GM19099 (cell line): ENCODE measurements around the gene PRKG1.

Experiments
- POLR2A ChIP-seq: IDR thresholded peaks from 3 replicates; pipeline ENCODE4 v1.6.1; 2011; ENCODE audit warnings: low read depth; ENCODE audit not compliant: insufficient read length; ENCODE audit errors: extremely low read depth

The PRKG1 gene

DNA sequence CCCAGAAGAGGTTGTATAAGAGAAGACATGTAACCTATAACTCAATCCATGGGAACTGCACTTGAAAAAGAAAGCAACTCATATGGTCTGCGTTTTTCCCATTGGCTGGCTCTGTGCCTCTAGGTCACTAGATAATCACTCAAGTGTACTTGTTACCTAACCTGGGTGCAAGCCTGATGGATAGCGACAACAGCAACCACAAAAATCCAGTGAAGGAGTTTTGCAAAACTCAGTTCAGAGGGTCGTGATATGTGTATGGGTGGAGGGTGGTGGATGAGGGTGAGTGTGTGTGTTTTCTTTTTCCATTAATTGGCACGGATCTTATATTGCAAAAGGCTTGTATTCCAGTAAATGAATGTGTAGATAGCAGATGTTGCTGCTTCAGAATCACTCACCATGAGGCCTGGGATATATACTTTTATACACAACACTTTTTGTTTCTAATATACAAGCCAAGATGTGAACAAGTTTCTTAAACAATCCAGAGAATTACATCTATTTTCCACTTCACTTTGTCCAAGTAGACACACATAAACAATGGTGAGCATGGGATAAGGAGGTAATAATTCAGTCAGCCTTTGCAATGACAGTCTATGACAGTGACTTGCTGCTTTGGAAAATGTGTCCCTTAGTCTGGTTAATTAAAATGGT lies 952.9 kb downstream of the PRKG1 start:
- TF ChIP-seq POLR2A = no peak

GRCh38 chr10:52028523-52028858 lies 954.2 kb downstream of the PRKG1 start:
- no peak for TF ChIP-seq POLR2A

- TF ChIP-seq POLR2A = no peak
Measured at GRCh38 chr10:52029628-52030027, 955.3 kb downstream of the PRKG1 start.

GRCh38 chr10:52030051-52030790 lies 955.9 kb downstream of the PRKG1 start:
- no peak for TF ChIP-seq POLR2A

DNA sequence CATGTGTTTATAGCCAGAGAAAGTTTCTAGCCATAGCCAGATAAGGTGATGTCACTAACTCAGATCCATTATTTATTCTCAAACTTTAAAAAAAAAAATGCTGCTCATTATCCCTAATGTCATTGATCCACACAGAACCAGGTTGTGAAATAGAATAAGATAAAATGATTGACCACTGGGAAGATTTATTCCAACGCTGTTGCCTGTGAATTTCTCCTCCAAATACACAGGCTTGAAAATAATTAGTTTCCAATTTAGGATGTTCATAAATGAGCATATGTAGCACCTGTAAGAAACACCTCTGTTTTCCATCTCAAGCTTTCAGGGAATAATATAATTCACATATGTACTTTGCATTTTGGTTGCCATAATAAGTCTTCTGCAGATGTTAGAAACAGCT lies 956.7 kb downstream of the PRKG1 start:
- no peak for TF ChIP-seq POLR2A

- TF ChIP-seq POLR2A = no peak
Measured at GRCh38 chr10:52031771-52032170, 957.5 kb downstream of the PRKG1 start.

- TF ChIP-seq POLR2A = no peak
Measured at GRCh38 chr10:52032681-52033629, 958.7 kb downstream of the PRKG1 start.

DNA sequence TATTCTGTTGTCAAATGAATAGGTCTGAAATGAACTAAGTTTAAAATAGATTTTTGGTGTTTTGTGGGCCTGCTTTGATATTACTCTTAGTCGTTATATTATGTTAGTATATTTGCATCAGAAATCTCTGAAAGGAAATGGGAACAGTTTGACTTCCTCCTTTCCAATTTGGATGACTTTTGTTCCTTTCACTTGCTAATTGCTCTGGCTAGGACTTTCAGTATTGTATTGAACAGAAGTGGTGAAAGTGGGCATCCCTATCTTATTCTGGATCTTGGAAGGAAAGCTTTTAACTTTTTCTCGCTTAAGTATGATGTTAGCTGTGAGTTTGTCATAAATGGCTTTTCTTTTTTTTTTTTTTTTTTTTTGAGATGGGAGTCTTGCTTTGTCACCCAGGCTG lies 966.2 kb downstream of the PRKG1 start:
- no peak for TF ChIP-seq POLR2A

DNA sequence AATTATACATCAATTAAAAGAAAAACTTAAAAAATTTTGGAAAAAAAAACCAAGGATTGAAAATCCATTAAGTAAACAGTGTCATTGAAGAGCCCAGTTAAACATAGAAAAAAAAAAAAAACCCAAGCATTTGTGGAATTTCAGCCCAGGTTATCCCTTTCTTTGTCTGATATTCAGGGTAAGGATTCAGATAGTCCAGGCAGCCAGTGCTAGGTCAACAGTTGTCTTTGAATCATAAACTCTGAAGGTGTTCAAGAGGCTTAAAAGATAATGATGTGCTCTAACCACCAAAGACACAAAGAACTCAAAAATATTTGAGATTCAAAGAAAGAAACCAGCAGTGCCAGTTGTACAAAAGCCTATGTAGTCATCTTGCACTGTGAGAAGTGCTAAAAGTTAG lies 969.5 kb downstream of the PRKG1 start:
- TF ChIP-seq POLR2A = no peak

DNA sequence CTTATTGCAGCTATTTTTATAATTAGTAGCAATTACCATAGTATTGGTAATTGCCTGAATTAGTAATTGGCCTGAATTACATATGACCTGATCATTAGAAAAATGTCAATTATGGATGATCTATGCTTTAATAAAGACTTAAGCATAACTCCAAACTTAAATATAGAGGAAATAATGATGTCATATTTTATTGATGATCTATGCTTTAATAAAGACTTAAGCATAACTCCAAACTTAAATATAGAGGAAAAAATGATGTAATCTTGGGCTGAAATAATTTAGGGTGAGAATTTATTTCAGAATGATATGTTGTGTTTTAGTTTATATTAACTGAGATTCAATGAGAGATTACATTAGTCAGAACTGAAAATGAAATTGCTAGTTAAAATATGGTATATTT lies 973.8 kb downstream of the PRKG1 start:
- no peak for TF ChIP-seq POLR2A

DNA sequence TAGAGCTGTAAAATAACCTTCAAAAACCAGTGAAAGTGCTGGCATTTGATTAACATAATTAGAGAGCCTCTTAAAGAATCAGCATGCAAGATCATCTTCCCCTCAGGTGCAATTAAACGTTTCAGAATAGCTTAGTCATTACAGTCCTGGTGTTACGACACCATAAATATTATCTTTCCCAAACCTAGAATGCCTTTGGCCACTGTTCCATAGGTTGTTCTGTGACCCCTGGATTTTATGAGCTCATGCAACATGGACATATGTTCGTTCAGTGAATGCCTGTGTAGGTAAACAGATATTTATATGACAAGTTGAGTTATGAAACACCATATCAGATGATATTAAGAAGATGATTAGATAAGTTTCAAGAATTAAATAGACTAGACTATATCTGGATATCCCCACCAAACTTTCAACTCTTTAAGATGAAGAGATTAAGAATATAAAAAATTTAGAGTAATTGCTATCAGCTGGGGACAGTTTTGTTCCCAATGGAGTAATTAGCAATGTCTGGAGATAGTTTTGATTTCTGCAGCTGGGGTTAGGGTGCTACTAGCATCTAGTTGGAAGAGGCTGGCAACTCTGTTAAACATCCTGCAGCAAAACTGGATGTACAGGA lies 976.3 kb downstream of the PRKG1 start:
- TF ChIP-seq POLR2A = no peak

- TF ChIP-seq POLR2A = no peak
Measured at GRCh38 chr10:52053497-52053896, 979.2 kb downstream of the PRKG1 start.

- no peak for TF ChIP-seq POLR2A
Measured at GRCh38 chr10:52056291-52056690, 982.0 kb downstream of the PRKG1 start.

DNA sequence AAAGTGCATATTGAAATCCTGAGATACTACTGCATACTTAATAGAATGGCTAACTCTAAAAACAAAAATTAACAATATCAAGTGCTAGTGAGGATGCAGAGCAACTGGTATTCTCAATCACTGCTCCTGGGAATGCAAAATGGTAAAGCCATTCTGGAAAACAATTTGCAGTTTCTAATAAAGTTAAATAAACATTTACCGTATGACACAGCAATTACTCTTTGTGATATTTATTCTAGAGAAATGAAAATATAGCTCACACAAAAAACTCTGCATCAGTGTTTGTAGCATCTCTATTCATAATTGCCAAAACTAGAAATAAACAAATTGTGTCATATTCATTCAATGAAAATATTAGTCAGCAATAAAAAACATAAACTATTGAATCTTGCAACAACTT lies 984.8 kb downstream of the PRKG1 start:
- TF ChIP-seq POLR2A = no peak

DNA sequence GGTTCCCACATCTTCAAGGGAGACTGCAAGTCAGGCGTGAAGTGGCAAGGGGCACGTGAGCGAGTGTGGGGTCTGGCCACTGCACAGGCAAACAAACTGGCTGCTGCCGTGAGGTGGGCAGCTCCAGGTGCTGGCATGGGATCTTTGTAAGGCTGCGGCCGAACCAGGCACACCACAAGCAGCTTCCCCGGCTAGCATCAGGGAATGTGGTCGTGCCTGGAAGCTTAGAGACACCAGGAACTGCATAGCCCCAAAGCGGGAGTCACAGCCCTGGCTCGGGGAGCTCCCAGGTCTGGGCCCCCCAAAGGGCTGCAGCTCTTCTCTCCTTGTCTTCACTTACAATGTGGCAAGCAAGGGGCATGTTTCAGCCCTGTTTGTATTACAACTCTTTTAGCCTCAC lies 988.9 kb downstream of the PRKG1 start:
- TF ChIP-seq POLR2A = no peak
